Vagina (tissue), 2 donors: ENCODE results near the gene ZNF157. TPM values are rescaled to one million over a fixed set of nuclear protein-coding genes. Genes with fewer than 3 reads are reported as not detected.

Experiments
- DNase-seq, 2 donors: peaks; one replicate each; pipeline ENCODE4 v3.0.0-alpha.2; 2017; ENCODE audit errors: extremely low spot score in 2 of 2
- H3K27ac ChIP-seq: fragments of 200-600 bp; sonication (generic); one replicate; pipeline ENCODE4 v1.5.1; 2019
- H3K27me3 ChIP-seq: fragments of 200-600 bp; sonication (generic); one replicate; pipeline ENCODE4 v1.5.1; 2019
- H3K36me3 ChIP-seq, 2 donors: fragments of 200-600 bp; sonication (generic); one replicate each; pipeline ENCODE4 v1.5.1; 2017 to 2019
- H3K4me1 ChIP-seq: fragments of 200-600 bp; sonication (generic); one replicate; pipeline ENCODE4 v1.5.1; 2019
- H3K4me3 ChIP-seq, 2 donors: fragments of 200-600 bp; sonication (generic); 1 replicate in 1 of 2; 2 replicates in 1 of 2; pipeline ENCODE4 v1.5.1; 2016 to 2019
- H3K9me3 ChIP-seq: fragments of 200-600 bp; sonication (generic); one replicate; pipeline ENCODE4 v1.5.1; 2019
- CTCF ChIP-seq, 3 experiments: fragments of 450-650 bp in 2 of 3; fragments of 200-600 bp in 1 of 3; sonication (generic) in 1 of 3; IDR thresholded peaks; one replicate each; pipeline ENCODE4 v1.5.1; 2017 to 2019; ENCODE audit warnings: antibody characterized with exemption in 3 of 3, mild to moderate bottlenecking in 2 of 3, moderate library complexity in 2 of 3
- POLR2A ChIP-seq, 2 donors: fragments of 450-650 bp; IDR thresholded peaks; one replicate each; pipeline ENCODE4 v1.6.1; 2017; ENCODE audit warnings: antibody characterized with exemption in 2 of 2, mild to moderate bottlenecking in 2 of 2, moderate library complexity in 2 of 2
- POLR2AphosphoS5 ChIP-seq, 2 donors: sonication (generic); formaldehyde crosslinking; IDR thresholded peaks; one replicate each; pipeline ENCODE4 v1.9.0; 2017; ENCODE audit warnings: antibody characterized with exemption in 2 of 2, mild to moderate bottlenecking in 2 of 2, low read depth in 1 of 2; ENCODE audit not compliant: insufficient read depth in 1 of 2
- intact Hi-C: fragments of 100-400 bp; cut with DNase I; formaldehyde crosslinking; loops from one replicate; pipeline ENCODE4 v1.15.1; 2023
- total RNA-seq: library from RNA; depleted of rRNA; stranded (reverse); fragments of >200 nt; gene quantifications from one replicate; pipeline ENCODE4 v1.2.3, GENCODE V29; 2016

ZNF157 gene
- total RNA-seq, 1 donor from 2014 or later: not detected

DNA sequence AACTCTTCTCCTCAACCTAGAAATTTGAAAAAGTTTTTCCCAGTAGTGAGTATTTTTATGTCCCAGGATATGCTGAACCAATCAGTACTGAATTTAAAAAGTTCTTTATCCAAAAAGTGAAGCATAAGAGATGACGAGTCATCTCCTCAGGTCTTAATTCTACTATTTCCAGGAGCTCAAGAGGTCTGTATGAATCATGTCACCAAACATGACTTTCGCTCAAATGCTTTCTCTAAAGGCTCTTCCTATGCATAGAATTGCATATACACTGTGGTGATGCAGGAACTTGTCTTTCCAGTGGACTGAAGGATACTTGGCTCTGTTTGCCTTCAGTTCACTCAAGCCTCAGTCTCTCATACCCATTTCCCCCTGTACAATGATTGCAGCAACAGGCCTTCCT lies 76.6 kb downstream of the ZNF157 start:
- H3K27me3 ChIP-seq: no peaks in the 10 kb centered on the region
- H3K4me3 ChIP-seq: no peak overlapping the region
- peaks cover 0 to 28% of the 10 kb centered on the region in 2 donors for H3K36me3 ChIP-seq
- no peak for DNase-seq
- H3K4me1 ChIP-seq: no peaks in the 10 kb centered on the region
- H3K27ac ChIP-seq: no peak overlapping the region
- TF ChIP-seq POLR2A (IDR thresholded peaks at IDR 0.05) (no peak), CTCF (IDR thresholded peaks at IDR 0.05) (no peak), POLR2AphosphoS5 (IDR thresholded peaks at IDR 0.05; ENCODE audit: insufficient read depth in 1 of 2, low read depth in 1 of 2) (no peak)
- intact Hi-C loops: no loop called here
- peaks cover 14% of the 10 kb centered on the region for H3K9me3 ChIP-seq

GRCh38 chrX:47447607-47448006 lies 77.2 kb downstream of the ZNF157 start:
- Histone ChIP-seq H3K4me1 (no peaks in the 10 kb centered on the region), H3K4me3 (no peak overlapping the region), H3K9me3 (peaks cover 14% of the 10 kb centered on the region), H3K27ac (no peak overlapping the region), H3K27me3 (no peaks in the 10 kb centered on the region), H3K36me3 (peaks cover 0 to 35% of the 10 kb centered on the region in 2 donors)
- intact Hi-C loops: no loop called here
- TF ChIP-seq CTCF (IDR thresholded peaks at IDR 0.05) (no peak), POLR2AphosphoS5 (IDR thresholded peaks at IDR 0.05; ENCODE audit: insufficient read depth in 1 of 2, low read depth in 1 of 2) (no peak), POLR2A (IDR thresholded peaks at IDR 0.05) (no peak)
- no peak for DNase-seq

DNA sequence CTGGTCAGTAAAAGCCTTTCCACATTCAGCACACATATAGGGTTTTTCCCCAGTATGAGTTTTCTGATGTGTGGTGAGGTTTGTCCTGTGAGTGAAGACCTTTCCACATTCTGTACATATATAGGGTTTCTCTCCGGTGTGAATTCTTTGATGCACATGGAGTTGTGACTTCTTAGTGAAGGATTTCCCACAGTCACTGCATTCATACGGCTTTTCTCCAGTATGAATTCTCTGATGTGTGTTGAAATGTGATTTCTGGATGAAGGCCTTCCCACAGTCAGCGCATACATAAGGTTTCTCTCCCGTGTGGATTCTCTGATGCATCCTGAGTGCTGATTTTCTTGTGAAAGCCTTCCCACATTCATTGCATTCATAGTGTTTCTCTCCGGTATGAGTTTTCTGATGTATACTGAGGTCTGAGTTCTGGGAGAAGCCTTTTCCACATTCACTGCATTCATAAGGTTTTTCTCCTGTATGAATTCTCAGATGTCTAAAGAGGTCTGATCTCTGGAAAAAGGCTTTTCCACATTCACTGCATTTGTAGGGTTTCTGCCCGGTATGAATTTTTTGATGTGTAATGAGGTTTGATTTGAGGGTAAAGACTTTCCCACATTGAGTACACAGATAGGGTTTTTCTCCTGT lies 77.9 kb downstream of the ZNF157 start:
- no peaks in the 10 kb centered on the region for H3K27me3 ChIP-seq
- DNase-seq: no peak
- TF ChIP-seq CTCF (IDR thresholded peaks at IDR 0.05) (no peak), POLR2A (IDR thresholded peaks at IDR 0.05) (no peak), POLR2AphosphoS5 (IDR thresholded peaks at IDR 0.05; ENCODE audit: insufficient read depth in 1 of 2, low read depth in 1 of 2) (no peak)
- intact Hi-C loops: no loop called here
- no peak overlapping the region for H3K27ac ChIP-seq
- H3K36me3 ChIP-seq: peaks cover 0 to 36% of the 10 kb centered on the region in 2 donors
- H3K4me1 ChIP-seq: no peaks in the 10 kb centered on the region
- no peak overlapping the region for H3K4me3 ChIP-seq
- peaks cover 14% of the 10 kb centered on the region for H3K9me3 ChIP-seq

DNA sequence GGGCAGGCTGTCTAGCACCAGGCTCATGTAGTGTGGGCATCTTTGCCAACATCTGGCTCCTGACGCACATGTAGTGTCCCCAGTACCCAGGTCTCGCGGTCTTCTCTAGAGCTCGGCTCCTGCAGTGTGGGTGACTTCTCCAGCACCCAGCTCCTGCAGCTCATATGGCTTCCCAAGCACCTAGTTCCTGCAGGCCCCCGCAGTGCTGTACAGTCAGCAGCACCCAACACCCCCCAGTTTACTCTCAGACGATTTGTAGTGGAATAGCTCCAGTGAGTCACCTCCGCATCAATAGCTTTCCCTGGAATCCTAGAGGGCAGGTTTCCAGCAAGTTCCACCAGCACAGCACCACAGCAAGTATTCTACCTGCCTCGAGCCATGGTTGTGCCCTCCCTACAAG lies 81.7 kb downstream of the ZNF157 start:
- H3K36me3 ChIP-seq: peaks cover 0 to 46% of the 10 kb centered on the region in 2 donors
- H3K27ac ChIP-seq: no peak overlapping the region
- intact Hi-C loops: no loop called here

More for the DNA sequence above, 81.7 kb downstream of the ZNF157 start:
- Histone ChIP-seq H3K4me1 (no peaks in the 10 kb centered on the region), H3K27me3 (no peaks in the 10 kb centered on the region), H3K9me3 (peaks cover 14% of the 10 kb centered on the region), H3K4me3 (no peak overlapping the region)
- TF ChIP-seq POLR2AphosphoS5 (IDR thresholded peaks at IDR 0.05; ENCODE audit: insufficient read depth in 1 of 2, low read depth in 1 of 2): no peak
- no peak for TF ChIP-seq CTCF (IDR thresholded peaks at IDR 0.05)
- no peak for TF ChIP-seq POLR2A (IDR thresholded peaks at IDR 0.05)
- DNase-seq: no peak
